HepG2 (cell line): ENCODE data around the gene SLC44A4. TPM values are rescaled to one million over a fixed set of nuclear protein-coding genes. Genes with fewer than 3 reads are reported as not detected.

ENCODE experiments used
- AKAP8 ChIP-seq: sonication (generic); formaldehyde crosslinking; IDR thresholded peaks from 2 replicates; pipeline ENCODE4 v1.5.1; 2020; ENCODE audit warnings: mild to moderate bottlenecking, missing genetic modification reagents
- HDAC2 ChIP-seq: sonication (generic); formaldehyde crosslinking; IDR thresholded peaks from 2 replicates; pipeline ENCODE4 v1.4.0; 2020; ENCODE audit warnings: missing genetic modification reagents
- JUN ChIP-seq: sonication (generic); formaldehyde crosslinking; IDR thresholded peaks from 2 replicates; pipeline ENCODE4 v1.4.0; 2020; ENCODE audit warnings: mild to moderate bottlenecking, missing genetic modification reagents
- NCOA2 ChIP-seq: sonication (generic); formaldehyde crosslinking; IDR thresholded peaks from 2 replicates; pipeline ENCODE4 v1.8.0; 2022; ENCODE audit warnings: inconsistent platforms
- PRDM10 ChIP-seq: sonication (generic); formaldehyde crosslinking; IDR thresholded peaks from 2 replicates; pipeline ENCODE4 v1.4.0; 2020; ENCODE audit warnings: low read depth, missing genetic modification reagents
- SMYD3 ChIP-seq: sonication (generic); formaldehyde crosslinking; IDR thresholded peaks from 2 replicates; pipeline ENCODE4 v1.8.1; 2023; ENCODE audit warnings: mild to moderate bottlenecking, missing genetic modification reagents
- SOX5 ChIP-seq: IDR thresholded peaks from 2 replicates; pipeline ENCODE4 v1.6.1; 2016; ENCODE audit warnings: borderline replicate concordance
- THAP9 ChIP-seq: sonication (generic); formaldehyde crosslinking; IDR thresholded peaks from 2 replicates; pipeline ENCODE4; 2020; ENCODE audit warnings: missing genetic modification reagents, mild to moderate bottlenecking, borderline replicate concordance
- ZBTB39 ChIP-seq: sonication (generic); formaldehyde crosslinking; IDR thresholded peaks from 2 replicates; pipeline ENCODE4 v1.5.0; 2020; ENCODE audit warnings: missing genetic modification reagents
- ZFP91 ChIP-seq: sonication (generic); formaldehyde crosslinking; IDR thresholded peaks from 2 replicates; pipeline ENCODE4 v1.9.0; 2022; ENCODE audit warnings: missing genetic modification reagents, mild to moderate bottlenecking, borderline replicate concordance
- ZMYM4 ChIP-seq: sonication (generic); formaldehyde crosslinking; IDR thresholded peaks from 2 replicates; pipeline ENCODE4 v1.8.1; 2023; ENCODE audit warnings: mild to moderate bottlenecking, missing genetic modification reagents
- ZNF10 ChIP-seq: sonication (generic); formaldehyde crosslinking; IDR thresholded peaks from 2 replicates; pipeline ENCODE4 v1.4.0; 2020; ENCODE audit warnings: mild to moderate bottlenecking, low read depth, missing genetic modification reagents, borderline replicate concordance
- ZNF180 ChIP-seq: sonication (generic); formaldehyde crosslinking; IDR thresholded peaks from 2 replicates; pipeline ENCODE4 v1.4.0; 2020; ENCODE audit warnings: low read depth, missing genetic modification reagents, borderline replicate concordance
- ZNF839 ChIP-seq: sonication (generic); formaldehyde crosslinking; IDR thresholded peaks from 2 replicates; pipeline ENCODE4 v1.4.0; 2020; ENCODE audit warnings: missing genetic modification reagents, mild to moderate bottlenecking, borderline replicate concordance
- ZSCAN9 ChIP-seq: IDR thresholded peaks from 2 replicates; pipeline ENCODE4 v1.6.1; 2016; ENCODE audit warnings: borderline replicate concordance
- polyA plus RNA-seq, 8 experiments: library from polyadenylated mRNA; depleted of rRNA in 3 of 8; stranded (reverse) in 7 of 8; unstranded in 1 of 8; fragments of >200 nt; fragmentation: Illumina TruSeq in 4 of 8; extraction: Trizol in 4 of 8; gene quantifications; 2 replicates each; pipeline versions ENCODE4 v1.2.1 to v1.2.3, GENCODE V29; 2011 to 2016; ENCODE audit warnings: low read depth in 4 of 8, missing spikeins in 1 of 8, mixed read lengths in 1 of 8; ENCODE audit not compliant: insufficient read depth in 1 of 8
- total RNA-seq, 5 experiments: library from RNA; depleted of rRNA; stranded (reverse); fragments of >200 nt; fragmentation: Illumina TruSeq; extraction: Trizol; gene quantifications; 2 replicates each; pipeline ENCODE4 v1.2.3, GENCODE V29; 2016; ENCODE audit warnings: low read depth in 1 of 5
- TF ChIP-seq, protein P1 (sequence below), 2 experiments: sonication (generic) in 1 of 2; formaldehyde crosslinking in 1 of 2; IDR thresholded peaks; 2 replicates each; pipeline versions ENCODE4 v1.4.0 to v1.6.1; 2018 to 2020; ENCODE audit warnings: missing genetic modification reagents in 2 of 2, borderline replicate concordance in 1 of 2, low read depth in 1 of 2, mild to moderate bottlenecking in 1 of 2, missing biosample characterization in 1 of 2

SLC44A4 gene
- total and polyA plus RNA-seq, 2 of the 13 experiments (the other 11 are each of a cell fraction or from before 2014, with no cell fraction given), result 3.5 to 5.9 TPM

DNA sequence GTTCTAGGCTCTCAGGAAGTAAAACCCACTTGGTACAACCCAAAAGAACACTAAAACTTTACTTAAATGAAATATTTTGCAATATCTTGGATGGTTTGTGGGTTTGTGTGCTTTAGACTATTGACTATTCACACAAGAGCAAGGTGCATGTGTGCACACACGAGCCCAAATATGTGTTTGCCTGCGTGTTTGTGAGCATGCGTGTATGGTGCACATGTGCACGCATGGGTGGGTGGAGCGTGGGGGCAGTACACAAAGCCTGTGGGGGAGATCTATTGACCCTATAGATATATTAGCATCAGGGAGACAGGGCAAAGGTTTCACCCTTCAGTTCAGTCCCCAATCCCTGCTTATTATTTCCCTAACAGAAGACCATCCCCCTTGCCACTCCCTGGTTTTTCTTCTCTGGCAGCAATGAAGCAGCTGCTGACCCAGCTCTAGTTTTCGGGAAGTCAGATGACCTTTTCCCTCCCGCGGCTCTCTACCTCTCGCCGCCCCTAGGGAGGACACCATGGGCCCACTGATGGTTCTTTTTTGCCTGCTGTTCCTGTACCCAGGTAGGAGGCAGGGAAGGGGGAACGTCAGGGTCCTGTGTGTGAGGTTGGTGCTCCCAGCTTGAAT lies 48.6 kb upstream of the SLC44A4 start, which contains the start of gene C2 (continued):
- TF ChIP-seq ZNF839 (CRISPR knock-in tag), result no peak
- TF ChIP-seq AKAP8 (CRISPR knock-in tag), result peak; percentile 56; the same call in 1 of the 2 replicates
- TF ChIP-seq ZNF10 (CRISPR knock-in tag), result no peak
- TF ChIP-seq ZBTB39, result no peak
- peak; percentile 68 for TF ChIP-seq ZMYM4 (CRISPR knock-in tag)
- TF ChIP-seq ZFP91 (CRISPR knock-in tag), result peak; percentile 73; the same call in 1 of the 2 replicates
- peak; percentile 93 for TF ChIP-seq NCOA2 (CRISPR knock-in tag)
- TF ChIP-seq, protein P1, sequence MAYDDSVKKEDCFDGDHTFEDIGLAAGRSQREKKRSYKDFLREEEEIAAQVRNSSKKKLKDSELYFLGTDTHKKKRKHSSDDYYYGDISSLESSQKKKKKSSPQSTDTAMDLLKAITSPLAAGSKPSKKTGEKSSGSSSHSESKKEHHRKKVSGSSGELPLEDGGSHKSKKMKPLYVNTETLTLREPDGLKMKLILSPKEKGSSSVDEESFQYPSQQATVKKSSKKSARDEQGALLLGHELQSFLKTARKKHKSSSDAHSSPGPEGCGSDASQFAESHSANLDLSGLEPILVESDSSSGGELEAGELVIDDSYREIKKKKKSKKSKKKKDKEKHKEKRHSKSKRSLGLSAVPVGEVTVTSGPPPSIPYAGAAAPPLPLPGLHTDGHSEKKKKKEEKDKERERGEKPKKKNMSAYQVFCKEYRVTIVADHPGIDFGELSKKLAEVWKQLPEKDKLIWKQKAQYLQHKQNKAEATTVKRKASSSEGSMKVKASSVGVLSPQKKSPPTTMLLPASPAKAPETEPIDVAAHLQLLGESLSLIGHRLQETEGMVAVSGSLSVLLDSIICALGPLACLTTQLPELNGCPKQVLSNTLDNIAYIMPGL (CRISPR knock-in tag; IDR thresholded peaks at IDR 0.05; ENCODE audit: borderline replicate concordance in 1 of 2, low read depth in 1 of 2), result peak; percentile 59 to 60; a peak in 2 of 4 replicates
- TF ChIP-seq ZNF180 (CRISPR knock-in tag), result no peak
- no peak for TF ChIP-seq THAP9
- peak; percentile 98 for TF ChIP-seq PRDM10
- TF ChIP-seq SOX5, result peak; percentile 91
- peak; percentile 90; the same call in 1 of the 2 replicates for TF ChIP-seq SMYD3 (CRISPR knock-in tag)
- peak; percentile 68 for TF ChIP-seq ZSCAN9
- peak; percentile 74; the same call in 1 of the 2 replicates for TF ChIP-seq JUN (CRISPR knock-in tag)
- peak; percentile 99 for TF ChIP-seq HDAC2 (CRISPR knock-in tag)
